Astrocyte of the spinal cord (primary cell): ENCODE results near the gene SRGAP3.

Experiments
- DNase-seq: peaks from one replicate; pipeline ENCODE4 v3.0.0; 2011; ENCODE audit warnings: low read depth, low spot score
- H3K4me3 ChIP-seq: 2 replicates; pipeline ENCODE4 v1.5.1; 2011; ENCODE audit warnings: low read depth, mild to moderate bottlenecking, low read length, moderate library complexity
- CTCF ChIP-seq: IDR thresholded peaks from 2 replicates; pipeline ENCODE4 v1.5.1; 2012; ENCODE audit warnings: low read depth, mild to moderate bottlenecking, low read length, inconsistent platforms
- in situ Hi-C: cut with HindIII; loops from 2 replicates; pipeline ENCODE4 v1.10.0; 2017; ENCODE audit warnings: low sequenced_read_pairs

SRGAP3 gene

GRCh38 chr3:9201266-9201665 lies 48.2 kb downstream of the SRGAP3 start:
- TF ChIP-seq CTCF, result no peak
- in situ Hi-C loops, result no loop called here
- DNase-seq, result no peak
- no peak overlapping the region for H3K4me3 ChIP-seq

GRCh38 chr3:9199775-9200174 lies 49.7 kb downstream of the SRGAP3 start:
- no peak for DNase-seq
- TF ChIP-seq CTCF, result no peak
- in situ Hi-C loops, result no loop called here
- H3K4me3 ChIP-seq, result no peak overlapping the region

- no peak for DNase-seq
- H3K4me3 ChIP-seq, result no peak overlapping the region
- no peak for TF ChIP-seq CTCF
- in situ Hi-C loops, result no loop called here
Observed at GRCh38 chr3:9198899-9199335, 50.5 kb downstream of the SRGAP3 start.

GRCh38 chr3:9198261-9198660 lies 51.2 kb downstream of the SRGAP3 start:
- in situ Hi-C loops, result no loop called here
- DNase-seq, result no peak
- no peak for TF ChIP-seq CTCF

GRCh38 chr3:9196020-9196419 lies 53.4 kb downstream of the SRGAP3 start:
- DNase-seq, result no peak
- TF ChIP-seq CTCF, result no peak
- in situ Hi-C loops, result no loop called here

More at GRCh38 chr3:9198261-9198660, 51.2 kb downstream of the SRGAP3 start:
- no peak overlapping the region for H3K4me3 ChIP-seq

GRCh38 chr3:9195390-9195789 lies 54.1 kb downstream of the SRGAP3 start:
- in situ Hi-C loops, result no loop called here
- no peak for DNase-seq
- no peak for TF ChIP-seq CTCF
- no peak overlapping the region for H3K4me3 ChIP-seq

More at GRCh38 chr3:9196020-9196419, 53.4 kb downstream of the SRGAP3 start:
- H3K4me3 ChIP-seq, result no peak overlapping the region
